GM20000 (cell line): ENCODE results near the gene CRTC3.

ENCODE experiments used
- DNase-seq: peaks from one replicate; pipeline ENCODE4 v3.0.0; 2012; ENCODE audit warnings: low spot score
- CTCF ChIP-seq: IDR thresholded peaks from 2 replicates; pipeline ENCODE4 v1.5.1; 2012; ENCODE audit warnings: mild to moderate bottlenecking, control low read depth; ENCODE audit errors: extremely low read depth, missing control alignments

Gene CRTC3

GRCh38 chr15:90646662-90647305, 117.1 kb downstream of the CRTC3 start:
- no peak for TF ChIP-seq CTCF
- DNase-seq, result no peak

- DNase-seq, result no peak
- TF ChIP-seq CTCF, result no peak
These were observed 117.6 kb downstream of the CRTC3 start for GRCh38 chr15:90647326-90647725.

GRCh38 chr15:90648137-90649070, 118.7 kb downstream of the CRTC3 start:
- TF ChIP-seq CTCF, result peak; percentile 78
- peak; percentile 84 for DNase-seq

GRCh38 chr15:90650117-90650955, 120.6 kb downstream of the CRTC3 start:
- TF ChIP-seq CTCF, result no peak
- DNase-seq, result no peak

- TF ChIP-seq CTCF, result no peak
- no peak for DNase-seq
These were observed 121.4 kb downstream of the CRTC3 start for GRCh38 chr15:90650956-90651689.

- no peak for TF ChIP-seq CTCF
- peak; percentile 29 for DNase-seq
These were observed 124.8 kb downstream of the CRTC3 start for GRCh38 chr15:90654233-90655136.

- DNase-seq, result peak; percentile 38
These were observed 127.9 kb downstream of the CRTC3 start for GRCh38 chr15:90657520-90658172.
